IMR-90 (cell line): ENCODE results near the gene CCR5AS.

Experiments used
- ATAC-seq: fragments of 200-7000 bp; cut with Tn5 transposase; 2 replicates; pipeline ENCODE4 v1.9.1; 2020; ENCODE audit warnings: low read depth, mild to moderate bottlenecking, moderate library complexity
- BruUV-seq: library from RNA; stranded (reverse); fragments of 400-500 nt; replicated peaks from 2 replicates; lab custom pipeline; 2021; lab: Mats Ljungman, UMichigan
- CTCF ChIA-PET: fragments of 300-600 bp; formaldehyde crosslinking; extraction: SDS; loops from one replicate; lab custom pipeline; 2021; ENCODE audit warnings: antibody characterized with exemption; lab: Yijun Ruan, JAX
- POLR2A ChIA-PET: fragments of 300-600 bp; sonication (Branson Sonifier 250); formaldehyde crosslinking; loops from one replicate; lab custom pipeline; 2022; ENCODE audit warnings: antibody characterized with exemption; ENCODE audit not compliant: unreplicated experiment; lab: Charles Lee
- DNase-seq: peaks from one replicate; pipeline ENCODE4 v3.0.0; 2013
- H2AFZ ChIP-seq: replicated peaks from 2 replicates; pipeline ENCODE3; 2013; ENCODE audit warnings: low read length, mild to moderate bottlenecking; ENCODE audit not compliant: poor library complexity
- H2AK5ac ChIP-seq: 2 replicates; pipeline ENCODE4 v1.6.1; 2013; ENCODE audit warnings: low read depth, low read length, inconsistent platforms
- H2AK9ac ChIP-seq: replicated peaks from 2 replicates; pipeline ENCODE3; 2013; ENCODE audit warnings: mild to moderate bottlenecking, low read depth, low read length, moderate library complexity; ENCODE audit not compliant: poor library complexity
- H2BK120ac ChIP-seq: 2 replicates; pipeline ENCODE4 v1.6.1; 2013; ENCODE audit warnings: low read depth, low read length, inconsistent platforms
- H2BK15ac ChIP-seq: 3 replicates; pipeline ENCODE4 v1.6.1; 2013; ENCODE audit warnings: low read depth, low read length, inconsistent platforms
- H2BK20ac ChIP-seq: 2 replicates; pipeline ENCODE4 v1.6.1; 2013; ENCODE audit warnings: low read depth, mild to moderate bottlenecking, inconsistent platforms, low read length, moderate library complexity
- H2BK5ac ChIP-seq: 2 replicates; pipeline ENCODE4 v1.6.1; 2013; ENCODE audit warnings: mild to moderate bottlenecking, low read depth, low read length, inconsistent platforms; ENCODE audit not compliant: poor library complexity, severe bottlenecking
- H3K14ac ChIP-seq: replicated peaks from 2 replicates; pipeline ENCODE4 v1.6.1; 2013; ENCODE audit warnings: low read depth, low read length, inconsistent platforms
- H3K18ac ChIP-seq: 2 replicates; pipeline ENCODE4 v1.6.1; 2013; ENCODE audit warnings: low read depth, low read length, control low read depth
- H3K23ac ChIP-seq: 2 replicates; pipeline ENCODE4 v1.6.1; 2013; ENCODE audit warnings: low read depth, low read length, inconsistent platforms
- H3K27ac ChIP-seq: 2 replicates; pipeline ENCODE4 v1.5.1; 2013; ENCODE audit warnings: mild to moderate bottlenecking, control low read depth, low read length; ENCODE audit not compliant: insufficient read depth
- H3K27me3 ChIP-seq: 2 replicates; pipeline ENCODE4 v1.6.1; 2013; ENCODE audit warnings: low read length; ENCODE audit not compliant: control insufficient read depth, insufficient read depth
- H3K36me3 ChIP-seq: 2 replicates; pipeline ENCODE4 v1.6.1; 2013; ENCODE audit warnings: low read length, mixed read lengths; ENCODE audit not compliant: control insufficient read depth, insufficient read depth
- H3K4ac ChIP-seq: 2 replicates; pipeline ENCODE4 v1.6.1; 2013; ENCODE audit warnings: low read depth, low read length, inconsistent platforms
- H3K4me1 ChIP-seq: 2 replicates; pipeline ENCODE4 v1.6.1; 2013; ENCODE audit warnings: low read length, mixed read lengths; ENCODE audit not compliant: control insufficient read depth, insufficient read depth
- H3K4me2 ChIP-seq: 2 replicates; pipeline ENCODE4 v1.6.1; 2013; ENCODE audit warnings: low read depth, mild to moderate bottlenecking, control low read depth, low read length, moderate library complexity
- H3K4me3 ChIP-seq: 2 replicates; pipeline ENCODE4 v1.5.1; 2013; ENCODE audit warnings: low read depth, mild to moderate bottlenecking, control low read depth, low read length, moderate library complexity; ENCODE audit not compliant: insufficient read depth
- H3K56ac ChIP-seq: 2 replicates; pipeline ENCODE4 v1.6.1; 2013; ENCODE audit warnings: low read length, inconsistent platforms; ENCODE audit not compliant: insufficient read depth; ENCODE audit errors: extremely low read depth
- H3K79me1 ChIP-seq, 2 experiments: 2 replicates each; pipeline ENCODE4 v1.6.1; 2013; ENCODE audit warnings: low read length in 2 of 2, inconsistent platforms in 1 of 2, low read depth in 1 of 2
- H3K9ac ChIP-seq: 2 replicates; pipeline ENCODE4 v1.6.1; 2013; ENCODE audit warnings: low read depth, low read length, control low read depth
- H3K9me1 ChIP-seq: 2 replicates; pipeline ENCODE4 v1.6.1; 2013; ENCODE audit warnings: low read length, inconsistent platforms; ENCODE audit not compliant: insufficient read depth
- H3K9me3 ChIP-seq: 2 replicates; pipeline ENCODE4 v1.6.1; 2013; ENCODE audit warnings: low read length; ENCODE audit not compliant: control insufficient read depth, insufficient read depth
- H4K20me1 ChIP-seq: 2 replicates; pipeline ENCODE4 v1.6.1; 2013; ENCODE audit warnings: low read length, inconsistent platforms; ENCODE audit not compliant: insufficient read depth
- H4K5ac ChIP-seq: 2 replicates; pipeline ENCODE4 v1.6.1; 2013; ENCODE audit warnings: mild to moderate bottlenecking, low read depth, low read length, control low read depth
- H4K8ac ChIP-seq, 2 experiments: 2 replicates each; pipeline ENCODE4 v1.6.1; 2013; ENCODE audit warnings: low read depth in 2 of 2, low read length in 2 of 2, control low read depth in 1 of 2, inconsistent platforms in 1 of 2
- H4K91ac ChIP-seq: 2 replicates; pipeline ENCODE4 v1.6.1; 2013; ENCODE audit warnings: low read depth, low read length, inconsistent platforms; ENCODE audit not compliant: insufficient read depth
- CEBPB ChIP-seq: IDR thresholded peaks from 2 replicates; pipeline ENCODE4 v1.6.1; 2012; ENCODE audit warnings: low read depth, low read length, improper control_type of control experiment
- CHD1 ChIP-seq: IDR thresholded peaks from 2 replicates; pipeline ENCODE4 v1.6.1; 2012; ENCODE audit warnings: low read depth, low read length, improper control_type of control experiment
- FOS ChIP-seq: fragments of 150-350 bp; IDR thresholded peaks from 2 replicates; pipeline ENCODE4 v1.6.1; 2016; ENCODE audit warnings: low read depth, low read length
- POLR2A ChIP-seq: IDR thresholded peaks from 2 replicates; pipeline ENCODE4 v1.6.1; 2012; ENCODE audit warnings: mild to moderate bottlenecking, low read depth, low read length
- WGBS, 2 experiments: methylation state at CpG; one replicate each; pipeline versions ENCODE4 v1.1.5 to v1.1.7; 2013; ENCODE audit warnings: missing lambda C conversion rate in 2 of 2; ENCODE audit not compliant: insufficient read length in 1 of 2; ENCODE audit errors: extremely low coverage in 2 of 2; 5-methylcytosine and 5-hydroxymethylcytosine counted together
- dilution Hi-C: fragments of 300-500 bp; cut with HindIII; formaldehyde crosslinking; loops from one replicate; pipeline ENCODE4 v1.14.3; 2018; ENCODE audit warnings: low sequenced_read_pairs; ENCODE audit not compliant: unreplicated experiment
- in situ Hi-C: fragments of 300-500 bp; cut with MboI; formaldehyde crosslinking; loops from 3 replicates; pipeline ENCODE4 v1.14.3; 2019; ENCODE audit warnings: low sequenced_read_pairs, inconsistent platforms, mixed read lengths
- intact Hi-C: fragments of 100-400 bp; cut with micrococcal nuclease; formaldehyde crosslinking; loops from 2 replicates; pipeline ENCODE4 v1.10.0; 2022

CCR5AS gene

GRCh38 chr3:46393554-46394434 is 13.1 kb downstream of the CCR5AS start:
- in situ Hi-C loops, result no loop called here
- WGBS, 2 experiments, result 88% methylated on average over 3 of the region's 8 CpGs; no CpG with 5 or more reads in 1 of the 2 experiments

More at GRCh38 chr3:46393554-46394434, 13.1 kb downstream of the CCR5AS start:
- peak; percentile 37; the same call in 1 of the 2 replicates for ATAC-seq
- H4K91ac ChIP-seq, result no peak overlapping the region
- H3K4me3 ChIP-seq, result no peak overlapping the region
- no peak overlapping the region for H3K56ac ChIP-seq
- peak overlapping the region; percentile 5; the same call in 1 of the 2 replicates for H3K18ac ChIP-seq
- TF ChIP-seq CHD1 (no peak), CEBPB (peak; percentile 77), POLR2A (no peak), FOS (no peak)
- H2BK20ac ChIP-seq, result no peak overlapping the region
- no peak overlapping the region for H4K8ac ChIP-seq
- BruUV-seq, result no TSS peak
- H4K20me1 ChIP-seq, result no peaks in the 10 kb centered on the region
- H3K27me3 ChIP-seq, result peaks cover 11% of the 10 kb centered on the region
- dilution Hi-C loops (no loop called here), intact Hi-C loops (no loop called here)
- CTCF ChIA-PET, result no interaction called here
- POLR2A ChIA-PET, result no interaction called here
- H3K4me2 ChIP-seq, result no peak overlapping the region
- no peaks in the 10 kb centered on the region for H3K9me1 ChIP-seq
- H3K4ac ChIP-seq, result no peak overlapping the region
- peaks cover 2% of the 10 kb centered on the region; the same call in 1 of the 2 replicates for H3K9me3 ChIP-seq
- no peaks in the 10 kb centered on the region for H3K79me1 ChIP-seq
- no peak overlapping the region for H2BK120ac ChIP-seq
- no peak overlapping the region for H3K27ac ChIP-seq
- H3K9ac ChIP-seq, result no peak overlapping the region
- H3K23ac ChIP-seq, result no peak overlapping the region
- peak; percentile 47 for DNase-seq
- H2BK15ac ChIP-seq, result no peak overlapping the region
- H2BK5ac ChIP-seq, result no peak overlapping the region
- no peak overlapping the region for H2AFZ ChIP-seq
- H2AK9ac ChIP-seq, result no peak overlapping the region
- no peak overlapping the region for H4K5ac ChIP-seq
- H3K36me3 ChIP-seq, result no peaks in the 10 kb centered on the region
- peaks cover 4% of the 10 kb centered on the region for H3K4me1 ChIP-seq
- no peak overlapping the region for H2AK5ac ChIP-seq
- no peak overlapping the region for H3K14ac ChIP-seq
